Upper lobe of left lung (tissue), 4 donors: ENCODE data around the gene MYL6.

Experiments used
- CTCF ChIP-seq, 6 experiments: fragments of 450-650 bp in 4 of 6; fragments of 200-600 bp in 2 of 6; sonication (generic) in 2 of 6; IDR thresholded peaks; one replicate each; pipeline ENCODE4 v1.5.1; 2016 to 2019; ENCODE audit warnings: antibody characterized with exemption in 6 of 6
- POLR2AphosphoS5 ChIP-seq, 2 donors: sonication (generic); formaldehyde crosslinking; IDR thresholded peaks; one replicate each; pipeline ENCODE4 v1.5.1; 2017; ENCODE audit warnings: antibody characterized with exemption in 2 of 2

- TF ChIP-seq POLR2AphosphoS5 (IDR thresholded peaks at IDR 0.05) (no peak), CTCF (IDR thresholded peaks at IDR 0.05) (no peak)
Observed at GRCh38 chr12:56150563-56150962, 7.6 kb upstream of the MYL6 start.
